GM23338 (cell line): ENCODE measurements around the gene DGCR6L.
"Not testable (repeated sequence)": the region's sequence is repeated elsewhere in the genome, so short reads cannot be mapped to it uniquely, and the experiment has no call there.

Experiments used
- CREB1 ChIP-seq: fragments of 250-450 bp; sonication (Bioruptor Pico); IDR thresholded peaks from 2 replicates; pipeline ENCODE4 v1.5.0; 2020; ENCODE audit warnings: low read depth, mild to moderate bottlenecking, moderate library complexity
- CTCF ChIP-seq, 2 experiments: fragments of 200-600 bp in 1 of 2; sonication (generic) in 1 of 2; conservative IDR thresholded peaks; 2 replicates each; pipeline versions ENCODE4 v1.5.1 to v1.6.1; 2016 to 2017; ENCODE audit warnings: antibody characterized with exemption in 2 of 2, low read depth in 2 of 2, mild to moderate bottlenecking in 2 of 2, moderate library complexity in 1 of 2
- EZH2 ChIP-seq: fragments of 200-600 bp; sonication (generic); IDR thresholded peaks from one replicate; pipeline ENCODE4 v1.8.0; 2017; ENCODE audit warnings: antibody characterized with exemption, mild to moderate bottlenecking, low read depth; ENCODE audit not compliant: unreplicated experiment
- EZH2phosphoT487 ChIP-seq: fragments of 200-600 bp; sonication (generic); IDR thresholded peaks from one replicate; pipeline ENCODE4 v1.8.1; 2018; ENCODE audit warnings: antibody characterized with exemption; ENCODE audit not compliant: unreplicated experiment
- JUNB ChIP-seq: IDR thresholded peaks from one replicate; pipeline ENCODE4 v1.6.1; 2016; ENCODE audit warnings: antibody characterized with exemption; ENCODE audit not compliant: unreplicated experiment
- POLR2AphosphoS5 ChIP-seq: IDR thresholded peaks from 2 replicates; pipeline ENCODE4 v1.6.1; 2016; ENCODE audit warnings: antibody characterized with exemption, low read depth
- ZNF331 ChIP-seq: fragments of 250-450 bp; sonication (Bioruptor Pico); IDR thresholded peaks from 2 replicates; pipeline ENCODE4 v1.5.0; 2020; ENCODE audit warnings: low read depth, mild to moderate bottlenecking, moderate library complexity

GRCh38 chr22:20280163-20280562, 39.7 kb downstream of the DGCR6L start:
- TF ChIP-seq CTCF (conservative IDR thresholded peaks at IDR 0.05; ENCODE audit: low read depth in 2 of 2); JUNB; CREB1; ZNF331 (CRISPR knock-in tag); POLR2AphosphoS5; EZH2phosphoT487; EZH2: not testable (repeated sequence)
